HCT116 (cell line): ENCODE measurements around the gene PRDM7. TPM values are rescaled to one million over a fixed set of nuclear protein-coding genes. Genes with fewer than 3 reads are reported as not detected.
"Not testable (repeated sequence)": the region's sequence is repeated elsewhere in the genome, so short reads cannot be mapped to it uniquely, and the experiment has no call there.

Experiments
- ATAC-seq: fragments of 200-7000 bp; cut with Tn5 transposase; 2 replicates; pipeline ENCODE4 v1.9.1; 2020; ENCODE audit warnings: mild to moderate bottlenecking, moderate library complexity
- BruUV-seq: library from RNA; stranded (reverse); fragments of 400-500 nt; replicated peaks from 2 replicates; lab custom pipeline; 2021; lab: Mats Ljungman, UMichigan
- CTCF ChIA-PET: fragments of 300-600 bp; sonication (Branson Sonifier 250); formaldehyde crosslinking; loops from one replicate; lab custom pipeline; 2021; ENCODE audit warnings: antibody characterized with exemption; lab: Charles Lee
- POLR2A ChIA-PET: fragments of 300-600, 350-600 bp; sonication (Branson Sonifier 250); formaldehyde crosslinking; loops from one replicate; lab custom pipeline; 2021; ENCODE audit warnings: antibody characterized with exemption; lab: Charles Lee
- RAD21 ChIA-PET, 2 experiments: fragments of 300-600 bp; sonication (Branson Sonifier 250); formaldehyde crosslinking; loops; one replicate each; lab custom pipeline; 2023; ENCODE audit warnings: low total read pairs in 2 of 2; ENCODE audit not compliant: uncharacterized antibody in 2 of 2, unreplicated experiment in 2 of 2, low non-redundant PET in 1 of 2; lab: Charles Lee
- DNase-seq: peaks from one replicate; pipeline ENCODE4 v3.0.0-alpha.2; 2010; ENCODE audit warnings: low read depth, low spot score
- H2AFZ ChIP-seq: fragments of 200-600 bp; shearing (Covaris generic), sonication (generic); 2 replicates; pipeline ENCODE4 v1.6.1; 2017; ENCODE audit warnings: low read depth, mixed run types, mixed read lengths, antibody characterized with exemption, low read length; ENCODE audit not compliant: poor library complexity, severe bottlenecking
- H3K27ac ChIP-seq: 2 replicates; pipeline ENCODE4 v1.5.1; 2012; ENCODE audit warnings: low read depth, low read length
- H3K27me3 ChIP-seq: fragments of 200-600 bp; sonication (generic); 2 replicates; pipeline ENCODE4 v1.6.1; 2016; ENCODE audit warnings: mixed run types, low read length, mixed read lengths; ENCODE audit not compliant: insufficient read depth
- H3K36me3 ChIP-seq, 2 experiments: fragments of 200-500 bp in 1 of 2; fragments of 200-600 bp in 1 of 2; sonication (Bioruptor generic) in 1 of 2; sonication (generic) in 1 of 2; 2 replicates each; pipeline versions ENCODE4 v1.5.1 to v1.6.1; 2014 to 2016; ENCODE audit warnings: low read length in 2 of 2, inconsistent platforms in 1 of 2, mixed read lengths in 1 of 2, mixed run types in 1 of 2; ENCODE audit not compliant: insufficient read depth in 2 of 2, control insufficient read depth in 1 of 2
- H3K4me1 ChIP-seq, 2 experiments: fragments of 200-600 bp in 1 of 2; sonication (generic) in 1 of 2; 2 replicates each; pipeline versions ENCODE4 v1.5.1 to v1.6.1; 2012 to 2017; ENCODE audit warnings: low read length in 2 of 2, inconsistent platforms in 1 of 2, mild to moderate bottlenecking in 1 of 2, mixed read lengths in 1 of 2, mixed run types in 1 of 2, moderate library complexity in 1 of 2; ENCODE audit not compliant: insufficient read depth in 2 of 2, control insufficient read depth in 1 of 2
- H3K4me2 ChIP-seq: fragments of 200-600 bp; sonication (generic); 2 replicates; pipeline ENCODE4 v1.6.1; 2017; ENCODE audit warnings: mixed run types, low read length, mixed read lengths
- H3K4me3 ChIP-seq, 2 experiments: fragments of 200-600 bp in 1 of 2; sonication (generic) in 1 of 2; replicated peaks in 1 of 2; 2 replicates each; pipeline ENCODE4 v1.5.1; 2011 to 2016; ENCODE audit warnings: low read length in 2 of 2, control low read depth in 1 of 2, low read depth in 1 of 2, mild to moderate bottlenecking in 1 of 2, mixed read lengths in 1 of 2, mixed run types in 1 of 2
- H3K79me2 ChIP-seq: fragments of 200-600 bp; sonication (generic); 2 replicates; pipeline ENCODE4 v1.6.1; 2017; ENCODE audit warnings: mild to moderate bottlenecking, mixed run types, low read length, moderate library complexity, mixed read lengths; ENCODE audit not compliant: insufficient read depth
- H3K9ac ChIP-seq: fragments of 200-600 bp; sonication (generic); 2 replicates; pipeline ENCODE4 v1.6.1; 2016; ENCODE audit warnings: low read length, mixed read lengths
- H3K9me2 ChIP-seq: fragments of 200-600 bp; sonication (generic), shearing (Covaris generic); 2 replicates; pipeline ENCODE4 v1.6.1; 2017; ENCODE audit warnings: mixed run types, mild to moderate bottlenecking, moderate library complexity; ENCODE audit not compliant: insufficient read depth
- H3K9me3 ChIP-seq, 2 experiments: fragments of 200-500 bp in 1 of 2; fragments of 200-600 bp in 1 of 2; sonication (Bioruptor generic) in 1 of 2; sonication (generic) in 1 of 2; 2 replicates each; pipeline ENCODE4 v1.6.1; 2014 to 2017; ENCODE audit warnings: low read length in 2 of 2, mixed read lengths in 2 of 2, inconsistent platforms in 1 of 2, low read depth in 1 of 2, mild to moderate bottlenecking in 1 of 2, mixed run types in 1 of 2, moderate library complexity in 1 of 2; ENCODE audit not compliant: control insufficient read depth in 1 of 2, insufficient read depth in 1 of 2
- H4K20me1 ChIP-seq: fragments of 200-600 bp; sonication (generic), shearing (Covaris generic); 2 replicates; pipeline ENCODE4 v1.6.1; 2017; ENCODE audit warnings: mixed run types, mild to moderate bottlenecking, moderate library complexity; ENCODE audit not compliant: insufficient read depth
- intact Hi-C: fragments of 100-400 bp; cut with micrococcal nuclease; formaldehyde crosslinking; loops from 2 replicates; pipeline ENCODE4 v1.10.0; 2022
- total RNA-seq: library from RNA; stranded (reverse); gene quantifications from one replicate; pipeline ENCODE4 v1.2.1, GENCODE V29; 2021; ENCODE audit not compliant: unreplicated experiment

Gene PRDM7
- total RNA-seq, 1 experiment from 2014 or later: 0.07 TPM

- intact Hi-C loops, H4K20me1 ChIP-seq, H3K9me3 ChIP-seq, CTCF ChIA-PET, BruUV-seq, H3K4me3 ChIP-seq, H3K79me2 ChIP-seq, DNase-seq, H3K4me1 ChIP-seq, POLR2A ChIA-PET, H3K36me3 ChIP-seq, H2AFZ ChIP-seq, H3K27me3 ChIP-seq, RAD21 ChIA-PET, H3K4me2 ChIP-seq, H3K27ac ChIP-seq, H3K9ac ChIP-seq, H3K9me2 ChIP-seq, ATAC-seq: not testable (repeated sequence)
Observed at GRCh38 chr16:90094791-90095190, 17.7 kb upstream of the PRDM7 start.

- H3K4me1 ChIP-seq, H2AFZ ChIP-seq, DNase-seq, RAD21 ChIA-PET, H4K20me1 ChIP-seq, H3K9me2 ChIP-seq, BruUV-seq, H3K27ac ChIP-seq, H3K9ac ChIP-seq, ATAC-seq, POLR2A ChIA-PET, H3K9me3 ChIP-seq, H3K36me3 ChIP-seq, intact Hi-C loops, H3K4me3 ChIP-seq, H3K4me2 ChIP-seq, CTCF ChIA-PET, H3K27me3 ChIP-seq, H3K79me2 ChIP-seq: not testable (repeated sequence)
Observed at GRCh38 chr16:90094296-90094695, 17.2 kb upstream of the PRDM7 start.

DNA sequence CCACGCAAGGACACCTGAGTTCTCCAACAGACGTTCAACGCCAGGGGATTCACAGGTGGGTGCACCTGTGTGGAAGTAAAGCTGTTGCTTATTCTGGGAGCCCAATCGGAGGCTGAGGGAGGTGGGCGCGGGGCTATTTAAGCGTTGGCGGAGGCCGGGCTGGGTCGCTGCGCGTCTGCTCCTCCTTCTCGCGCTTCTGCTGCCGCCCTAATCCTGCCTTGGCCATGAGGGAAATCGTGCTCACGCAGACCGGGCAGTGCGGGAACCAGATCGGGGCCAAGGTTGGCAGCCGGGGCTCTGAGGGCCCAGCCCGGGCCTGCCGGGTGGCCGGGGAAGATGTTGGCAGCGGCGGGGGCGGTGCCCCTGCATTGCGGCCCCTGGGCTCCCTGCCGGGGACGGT lies 16.7 kb upstream of the PRDM7 start:
- H3K27me3 ChIP-seq, intact Hi-C loops, H3K79me2 ChIP-seq, BruUV-seq, H3K9ac ChIP-seq, ATAC-seq, H3K4me2 ChIP-seq, H3K9me2 ChIP-seq, POLR2A ChIA-PET, H3K4me1 ChIP-seq, H3K9me3 ChIP-seq, H3K36me3 ChIP-seq, RAD21 ChIA-PET, H3K4me3 ChIP-seq, DNase-seq, CTCF ChIA-PET, H2AFZ ChIP-seq, H3K27ac ChIP-seq, H4K20me1 ChIP-seq: not testable (repeated sequence)

GRCh38 chr16:90092781-90093180 lies 15.7 kb upstream of the PRDM7 start:
- H3K4me1 ChIP-seq, RAD21 ChIA-PET, H3K9me2 ChIP-seq, H3K9me3 ChIP-seq, intact Hi-C loops, DNase-seq, H2AFZ ChIP-seq, ATAC-seq, H3K4me3 ChIP-seq, H3K79me2 ChIP-seq, H3K4me2 ChIP-seq, POLR2A ChIA-PET, H3K27ac ChIP-seq, H3K27me3 ChIP-seq, BruUV-seq, H3K9ac ChIP-seq, H4K20me1 ChIP-seq, CTCF ChIA-PET, H3K36me3 ChIP-seq: not testable (repeated sequence)
